Ishikawa (cell line): Measurements from ENCODE around the gene ANXA2R.

ENCODE experiments used
- CEBPB ChIP-seq: IDR thresholded peaks from 2 replicates; pipeline ENCODE4 v1.6.1; 2012
- CREB1 ChIP-seq: IDR thresholded peaks from 2 replicates; pipeline ENCODE4 v1.6.1; 2012; ENCODE audit warnings: low read depth
- EP300 ChIP-seq: IDR thresholded peaks from 2 replicates; pipeline ENCODE4 v1.6.1; 2012; ENCODE audit warnings: borderline replicate concordance
- FOXM1 ChIP-seq: IDR thresholded peaks from 2 replicates; pipeline ENCODE4 v1.6.1; 2012; ENCODE audit warnings: low read depth, borderline replicate concordance
- RAD21 ChIP-seq: IDR thresholded peaks from 2 replicates; pipeline ENCODE4 v1.6.1; 2012; ENCODE audit warnings: low read depth
- REST ChIP-seq: IDR thresholded peaks from 2 replicates; pipeline ENCODE4 v1.6.1; 2012; ENCODE audit warnings: low read depth, mild to moderate bottlenecking
- TAF1 ChIP-seq: IDR thresholded peaks from 2 replicates; pipeline ENCODE4 v1.6.1; 2012; ENCODE audit warnings: low read depth, mild to moderate bottlenecking
- TCF12 ChIP-seq: IDR thresholded peaks from 2 replicates; pipeline ENCODE4 v1.6.1; 2012; ENCODE audit warnings: low read depth
- TEAD4 ChIP-seq: IDR thresholded peaks from 2 replicates; pipeline ENCODE4 v1.6.1; 2012
- USF1 ChIP-seq: IDR thresholded peaks from 2 replicates; pipeline ENCODE4 v1.6.1; 2012

GRCh38 chr5:43049236-43049635 lies 9.1 kb upstream of the ANXA2R start:
- TF ChIP-seq REST (no peak), TEAD4 (no peak), TCF12 (no peak), FOXM1 (no peak), EP300 (no peak), TAF1 (no peak), RAD21 (no peak), CEBPB (no peak), CREB1 (no peak), USF1 (no peak)
